GM23338 (cell line): ENCODE data around the gene ZNF333. TPM values are rescaled to one million over a fixed set of nuclear protein-coding genes. Genes with fewer than 3 reads are reported as not detected.

Source experiments
- ATAC-seq: fragments of 200-7000 bp; cut with Tn5 transposase; 3 replicates; pipeline ENCODE4 v1.9.1; 2020
- DNase-seq: peaks from one replicate; pipeline ENCODE4 v3.0.0-alpha.2; 2015; ENCODE audit warnings: low spot score
- H2AFZ ChIP-seq: fragments of 200-600 bp; sonication (generic); 2 replicates; pipeline ENCODE4 v1.8.0; 2016; ENCODE audit warnings: antibody characterized with exemption, mild to moderate bottlenecking, moderate library complexity
- H3F3A ChIP-seq: fragments of 200-600 bp; sonication (generic); replicated peaks from 2 replicates; pipeline ENCODE4 v1.8.0; 2017; ENCODE audit warnings: antibody characterized with exemption, mixed run types, low read depth
- H3K27ac ChIP-seq: fragments of 200-600 bp; sonication (generic); 2 replicates; pipeline ENCODE4 v1.6.1; 2016; ENCODE audit warnings: low read depth
- H3K27me3 ChIP-seq: fragments of 200-600 bp; sonication (generic); 2 replicates; pipeline ENCODE4 v1.8.0; 2016; ENCODE audit warnings: mild to moderate bottlenecking, mixed run types, moderate library complexity; ENCODE audit not compliant: insufficient read depth
- H3K36me3 ChIP-seq: fragments of 200-600 bp; sonication (generic); 2 replicates; pipeline ENCODE4 v1.8.0; 2016; ENCODE audit warnings: mild to moderate bottlenecking; ENCODE audit not compliant: insufficient read depth
- H3K4me1 ChIP-seq: fragments of 200-600 bp; sonication (generic); 2 replicates; pipeline ENCODE4 v1.8.0; 2016; ENCODE audit warnings: mild to moderate bottlenecking, moderate library complexity; ENCODE audit not compliant: insufficient read depth
- H3K4me2 ChIP-seq: fragments of 200-600 bp; sonication (generic); 2 replicates; pipeline ENCODE4 v1.7.1; 2017; ENCODE audit warnings: mixed run types
- H3K4me3 ChIP-seq: fragments of 200-600 bp; sonication (generic); 2 replicates; pipeline ENCODE4 v1.6.1; 2016; ENCODE audit warnings: mixed run types
- H3K79me2 ChIP-seq: fragments of 200-600 bp; sonication (generic); replicated peaks from 2 replicates; pipeline ENCODE4 v1.8.0; 2017; ENCODE audit warnings: mild to moderate bottlenecking; ENCODE audit not compliant: insufficient read depth
- H3K9me2 ChIP-seq: fragments of 200-600 bp; sonication (generic); 2 replicates; pipeline ENCODE4 v1.8.0; 2017; ENCODE audit not compliant: insufficient read depth
- H4K20me1 ChIP-seq: fragments of 200-600 bp; sonication (generic); replicated peaks from 2 replicates; pipeline ENCODE4 v1.8.0; 2017; ENCODE audit warnings: mild to moderate bottlenecking; ENCODE audit not compliant: insufficient read depth
- H3K27ac Mint-ChIP-seq: 2 replicates; pipeline ENCODE4 v1.8.0; 2020; ENCODE audit warnings: inconsistent platforms, mild to moderate bottlenecking, moderate library complexity, mixed read lengths
- H3K27me3 Mint-ChIP-seq: 3 replicates; pipeline ENCODE4 v1.8.0; 2022; ENCODE audit warnings: low read depth, mild to moderate bottlenecking, moderate library complexity, mixed read lengths, inconsistent platforms; ENCODE audit not compliant: insufficient read depth, poor library complexity
- H3K36me3 Mint-ChIP-seq: 3 replicates; pipeline ENCODE4 v1.8.0; 2021; ENCODE audit warnings: low read depth, mild to moderate bottlenecking, inconsistent platforms, moderate library complexity, mixed read lengths
- H3K4me1 Mint-ChIP-seq: 3 replicates; pipeline ENCODE4 v1.8.0; 2020; ENCODE audit warnings: mild to moderate bottlenecking, inconsistent platforms, mixed read lengths
- H3K4me3 Mint-ChIP-seq: 3 replicates; pipeline ENCODE4 v1.8.0; 2021; ENCODE audit warnings: moderate library complexity, mild to moderate bottlenecking, inconsistent platforms, mixed read lengths
- H3K9me3 Mint-ChIP-seq: 3 replicates; pipeline ENCODE4 v1.8.0; 2020; ENCODE audit warnings: moderate library complexity, mild to moderate bottlenecking, inconsistent platforms, mixed read lengths
- CREB1 ChIP-seq: fragments of 250-450 bp; sonication (Bioruptor Pico); IDR thresholded peaks from 2 replicates; pipeline ENCODE4 v1.5.0; 2020; ENCODE audit warnings: low read depth, mild to moderate bottlenecking, moderate library complexity
- ETS1 ChIP-seq: IDR thresholded peaks from 2 replicates; pipeline ENCODE4 v1.6.1; 2016; ENCODE audit warnings: antibody characterized with exemption
- EZH2 ChIP-seq: fragments of 200-600 bp; sonication (generic); IDR thresholded peaks from one replicate; pipeline ENCODE4 v1.8.0; 2017; ENCODE audit warnings: antibody characterized with exemption, mild to moderate bottlenecking, low read depth; ENCODE audit not compliant: unreplicated experiment
- EZH2phosphoT487 ChIP-seq: fragments of 200-600 bp; sonication (generic); IDR thresholded peaks from one replicate; pipeline ENCODE4 v1.8.1; 2018; ENCODE audit warnings: antibody characterized with exemption; ENCODE audit not compliant: unreplicated experiment
- JUNB ChIP-seq: IDR thresholded peaks from one replicate; pipeline ENCODE4 v1.6.1; 2016; ENCODE audit warnings: antibody characterized with exemption; ENCODE audit not compliant: unreplicated experiment
- NANOG ChIP-seq: IDR thresholded peaks from 2 replicates; pipeline ENCODE4 v1.6.1; 2016; ENCODE audit warnings: antibody characterized with exemption, borderline replicate concordance
- POLR2AphosphoS5 ChIP-seq: IDR thresholded peaks from 2 replicates; pipeline ENCODE4 v1.6.1; 2016; ENCODE audit warnings: antibody characterized with exemption, low read depth
- REST ChIP-seq: IDR thresholded peaks from one replicate; pipeline ENCODE4 v1.6.1; 2018; ENCODE audit warnings: antibody characterized with exemption; ENCODE audit not compliant: unreplicated experiment
- STAT1 ChIP-seq: IDR thresholded peaks from one replicate; pipeline ENCODE4 v1.6.1; 2016; ENCODE audit warnings: antibody characterized with exemption; ENCODE audit not compliant: unreplicated experiment
- ZNF114 ChIP-seq: fragments of 250-450 bp; sonication (Bioruptor Pico); IDR thresholded peaks from 2 replicates; pipeline ENCODE4 v1.5.0; 2020; ENCODE audit warnings: mild to moderate bottlenecking, moderate library complexity
- ZNF331 ChIP-seq: fragments of 250-450 bp; sonication (Bioruptor Pico); IDR thresholded peaks from 2 replicates; pipeline ENCODE4 v1.5.0; 2020; ENCODE audit warnings: low read depth, mild to moderate bottlenecking, moderate library complexity
- polyA plus RNA-seq: library from polyadenylated mRNA; unstranded; fragments of >200 nt; fragmentation: Nextera tagmentation; extraction: Ambion mirVana; gene quantifications from 2 replicates; pipeline ENCODE4 v1.2.1, GENCODE V29; 2016
- total RNA-seq: library from RNA; depleted of rRNA; stranded (reverse); fragments of >200 nt; shearing (Covaris generic); gene quantifications from 2 replicates; pipeline ENCODE4 v1.2.3, GENCODE V29; 2014
- TF ChIP-seq, protein P1 (sequence below), 2 experiments: fragments of 200-600 bp in 1 of 2; sonication (generic) in 1 of 2; conservative IDR thresholded peaks; 2 replicates each; pipeline versions ENCODE4 v1.5.1 to v1.6.1; 2016 to 2017; ENCODE audit warnings: antibody characterized with exemption in 2 of 2, low read depth in 2 of 2, mild to moderate bottlenecking in 2 of 2, moderate library complexity in 1 of 2
- TF ChIP-seq, protein P2 (sequence below): fragments of 250-450 bp; sonication (Bioruptor Pico); IDR thresholded peaks from 2 replicates; pipeline ENCODE4 v1.5.0; 2020; ENCODE audit warnings: mild to moderate bottlenecking, moderate library complexity

Gene ZNF333
- total and polyA plus RNA-seq, 2 experiments from 2014 or later = 7.2 to 21.6 TPM

DNA sequence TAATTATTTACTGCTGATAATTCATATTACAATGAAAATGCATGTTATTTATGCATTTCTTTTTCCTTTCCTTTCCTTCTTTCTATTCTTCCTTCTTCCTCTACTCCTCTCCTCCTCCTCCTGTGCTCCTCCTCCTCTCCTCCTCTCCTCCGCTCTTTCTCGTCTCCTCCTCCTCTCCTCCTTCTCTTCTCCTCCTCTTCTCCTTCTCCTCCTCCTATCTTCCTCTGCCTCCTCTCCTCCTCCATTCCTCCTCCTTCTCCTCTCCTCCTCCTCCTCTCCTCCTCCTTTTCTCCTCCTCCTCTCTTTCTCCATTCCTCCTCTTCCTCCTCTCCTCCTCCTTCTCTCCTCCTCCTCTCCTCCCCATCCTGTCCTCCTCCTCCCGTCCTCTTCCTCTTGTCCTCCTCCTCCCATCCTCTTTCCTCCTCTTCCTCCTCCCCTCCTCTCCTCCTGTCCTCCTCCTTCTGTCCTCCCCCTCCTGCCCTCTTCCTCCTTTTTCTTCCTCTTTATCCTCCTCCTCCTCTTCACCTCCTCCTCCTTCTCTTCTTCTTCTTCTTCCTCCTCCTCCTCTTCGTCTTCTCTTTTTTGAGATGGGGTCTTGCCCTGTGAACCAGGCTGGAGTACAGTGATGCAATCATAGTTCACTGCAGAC, 73.8 kb downstream of the ZNF333 start:
- peaks cover 28% of the 10 kb centered on the region for H3K9me3 Mint-ChIP-seq
- Histone ChIP-seq H3K4me2 (no peak overlapping the region), H3F3A (no peaks in the 10 kb centered on the region), H3K27me3 (no peaks in the 10 kb centered on the region), H3K27ac (no peak overlapping the region), H4K20me1 (no peaks in the 10 kb centered on the region), H3K4me3 (no peak overlapping the region), H3K9me2 (no peaks in the 10 kb centered on the region; the same call in 1 of the 2 replicates), H2AFZ (no peak overlapping the region), H3K36me3 (no peaks in the 10 kb centered on the region), H3K4me1 (peaks cover 8% of the 10 kb centered on the region; the same call in 1 of the 2 replicates), H3K79me2 (no peaks in the 10 kb centered on the region)
- no peak overlapping the region for H3K4me3 Mint-ChIP-seq
- H3K4me1 Mint-ChIP-seq = peaks cover 12% of the 10 kb centered on the region
- DNase-seq (no peak), ATAC-seq (no peak)
- H3K27ac Mint-ChIP-seq = no peak overlapping the region
- H3K36me3 Mint-ChIP-seq = peaks cover 45% of the 10 kb centered on the region
- peaks cover 14% of the 10 kb centered on the region for H3K27me3 Mint-ChIP-seq
- TF ChIP-seq REST (no peak), ZNF331 (CRISPR knock-in tag) (no peak), EZH2 (no peak), STAT1 (no peak), EZH2phosphoT487 (no peak), CREB1 (no peak), NANOG (no peak), POLR2AphosphoS5 (no peak), JUNB (no peak), ZNF114 (CRISPR knock-in tag) (no peak), ETS1 (no peak)
- TF ChIP-seq, protein P1, sequence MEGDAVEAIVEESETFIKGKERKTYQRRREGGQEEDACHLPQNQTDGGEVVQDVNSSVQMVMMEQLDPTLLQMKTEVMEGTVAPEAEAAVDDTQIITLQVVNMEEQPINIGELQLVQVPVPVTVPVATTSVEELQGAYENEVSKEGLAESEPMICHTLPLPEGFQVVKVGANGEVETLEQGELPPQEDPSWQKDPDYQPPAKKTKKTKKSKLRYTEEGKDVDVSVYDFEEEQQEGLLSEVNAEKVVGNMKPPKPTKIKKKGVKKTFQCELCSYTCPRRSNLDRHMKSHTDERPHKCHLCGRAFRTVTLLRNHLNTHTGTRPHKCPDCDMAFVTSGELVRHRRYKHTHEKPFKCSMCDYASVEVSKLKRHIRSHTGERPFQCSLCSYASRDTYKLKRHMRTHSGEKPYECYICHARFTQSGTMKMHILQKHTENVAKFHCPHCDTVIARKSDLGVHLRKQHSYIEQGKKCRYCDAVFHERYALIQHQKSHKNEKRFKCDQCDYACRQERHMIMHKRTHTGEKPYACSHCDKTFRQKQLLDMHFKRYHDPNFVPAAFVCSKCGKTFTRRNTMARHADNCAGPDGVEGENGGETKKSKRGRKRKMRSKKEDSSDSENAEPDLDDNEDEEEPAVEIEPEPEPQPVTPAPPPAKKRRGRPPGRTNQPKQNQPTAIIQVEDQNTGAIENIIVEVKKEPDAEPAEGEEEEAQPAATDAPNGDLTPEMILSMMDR (conservative IDR thresholded peaks at IDR 0.05; ENCODE audit: low read depth in 2 of 2) = no peak
- TF ChIP-seq, protein P2, sequence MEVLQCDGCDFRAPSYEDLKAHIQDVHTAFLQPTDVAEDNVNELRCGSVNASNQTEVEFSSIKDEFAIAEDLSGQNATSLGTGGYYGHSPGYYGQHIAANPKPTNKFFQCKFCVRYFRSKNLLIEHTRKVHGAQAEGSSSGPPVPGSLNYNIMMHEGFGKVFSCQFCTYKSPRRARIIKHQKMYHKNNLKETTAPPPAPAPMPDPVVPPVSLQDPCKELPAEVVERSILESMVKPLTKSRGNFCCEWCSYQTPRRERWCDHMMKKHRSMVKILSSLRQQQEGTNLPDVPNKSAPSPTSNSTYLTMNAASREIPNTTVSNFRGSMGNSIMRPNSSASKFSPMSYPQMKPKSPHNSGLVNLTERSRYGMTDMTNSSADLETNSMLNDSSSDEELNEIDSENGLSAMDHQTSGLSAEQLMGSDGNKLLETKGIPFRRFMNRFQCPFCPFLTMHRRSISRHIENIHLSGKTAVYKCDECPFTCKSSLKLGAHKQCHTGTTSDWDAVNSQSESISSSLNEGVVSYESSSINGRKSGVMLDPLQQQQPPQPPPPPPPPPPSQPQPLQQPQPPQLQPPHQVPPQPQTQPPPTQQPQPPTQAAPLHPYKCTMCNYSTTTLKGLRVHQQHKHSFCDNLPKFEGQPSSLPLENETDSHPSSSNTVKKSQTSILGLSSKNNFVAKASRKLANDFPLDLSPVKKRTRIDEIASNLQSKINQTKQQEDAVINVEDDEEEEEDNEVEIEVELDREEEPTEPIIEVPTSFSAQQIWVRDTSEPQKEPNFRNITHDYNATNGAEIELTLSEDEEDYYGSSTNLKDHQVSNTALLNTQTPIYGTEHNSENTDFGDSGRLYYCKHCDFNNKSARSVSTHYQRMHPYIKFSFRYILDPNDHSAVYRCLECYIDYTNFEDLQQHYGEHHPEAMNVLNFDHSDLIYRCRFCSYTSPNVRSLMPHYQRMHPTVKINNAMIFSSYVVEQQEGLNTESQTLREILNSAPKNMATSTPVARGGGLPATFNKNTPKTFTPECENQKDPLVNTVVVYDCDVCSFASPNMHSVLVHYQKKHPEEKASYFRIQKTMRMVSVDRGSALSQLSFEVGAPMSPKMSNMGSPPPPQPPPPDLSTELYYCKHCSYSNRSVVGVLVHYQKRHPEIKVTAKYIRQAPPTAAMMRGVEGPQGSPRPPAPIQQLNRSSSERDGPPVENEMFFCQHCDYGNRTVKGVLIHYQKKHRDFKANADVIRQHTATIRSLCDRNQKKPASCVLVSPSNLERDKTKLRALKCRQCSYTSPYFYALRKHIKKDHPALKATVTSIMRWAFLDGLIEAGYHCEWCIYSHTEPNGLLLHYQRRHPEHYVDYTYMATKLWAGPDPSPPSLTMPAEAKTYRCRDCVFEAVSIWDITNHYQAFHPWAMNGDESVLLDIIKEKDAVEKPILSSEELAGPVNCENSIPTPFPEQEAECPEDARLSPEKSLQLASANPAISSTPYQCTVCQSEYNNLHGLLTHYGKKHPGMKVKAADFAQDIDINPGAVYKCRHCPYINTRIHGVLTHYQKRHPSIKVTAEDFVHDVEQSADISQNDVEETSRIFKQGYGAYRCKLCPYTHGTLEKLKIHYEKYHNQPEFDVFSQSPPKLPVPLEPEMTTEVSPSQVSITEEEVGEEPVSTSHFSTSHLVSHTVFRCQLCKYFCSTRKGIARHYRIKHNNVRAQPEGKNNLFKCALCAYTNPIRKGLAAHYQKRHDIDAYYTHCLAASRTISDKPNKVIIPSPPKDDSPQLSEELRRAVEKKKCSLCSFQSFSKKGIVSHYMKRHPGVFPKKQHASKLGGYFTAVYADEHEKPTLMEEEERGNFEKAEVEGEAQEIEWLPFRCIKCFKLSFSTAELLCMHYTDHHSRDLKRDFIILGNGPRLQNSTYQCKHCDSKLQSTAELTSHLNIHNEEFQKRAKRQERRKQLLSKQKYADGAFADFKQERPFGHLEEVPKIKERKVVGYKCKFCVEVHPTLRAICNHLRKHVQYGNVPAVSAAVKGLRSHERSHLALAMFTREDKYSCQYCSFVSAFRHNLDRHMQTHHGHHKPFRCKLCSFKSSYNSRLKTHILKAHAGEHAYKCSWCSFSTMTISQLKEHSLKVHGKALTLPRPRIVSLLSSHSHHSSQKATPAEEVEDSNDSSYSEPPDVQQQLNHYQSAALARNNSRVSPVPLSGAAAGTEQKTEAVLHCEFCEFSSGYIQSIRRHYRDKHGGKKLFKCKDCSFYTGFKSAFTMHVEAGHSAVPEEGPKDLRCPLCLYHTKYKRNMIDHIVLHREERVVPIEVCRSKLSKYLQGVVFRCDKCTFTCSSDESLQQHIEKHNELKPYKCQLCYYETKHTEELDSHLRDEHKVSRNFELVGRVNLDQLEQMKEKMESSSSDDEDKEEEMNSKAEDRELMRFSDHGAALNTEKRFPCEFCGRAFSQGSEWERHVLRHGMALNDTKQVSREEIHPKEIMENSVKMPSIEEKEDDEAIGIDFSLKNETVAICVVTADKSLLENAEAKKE (CRISPR knock-in tag) = no peak
